NCI-H2196 treated with DMSO at 0.1 percent for 48 hours (cell line): ENCODE data around the gene FUCA1.
"Not testable (repeated sequence)": the region's sequence is repeated elsewhere in the genome, so short reads cannot be mapped to it uniquely, and the experiment has no call there.

Source experiments
- DNase-seq: peaks from one replicate; lab custom pipeline; 2025; ENCODE audit not compliant: unreplicated experiment; lab: John Stamatoyannopoulos, UW

FUCA1 gene

DNA sequence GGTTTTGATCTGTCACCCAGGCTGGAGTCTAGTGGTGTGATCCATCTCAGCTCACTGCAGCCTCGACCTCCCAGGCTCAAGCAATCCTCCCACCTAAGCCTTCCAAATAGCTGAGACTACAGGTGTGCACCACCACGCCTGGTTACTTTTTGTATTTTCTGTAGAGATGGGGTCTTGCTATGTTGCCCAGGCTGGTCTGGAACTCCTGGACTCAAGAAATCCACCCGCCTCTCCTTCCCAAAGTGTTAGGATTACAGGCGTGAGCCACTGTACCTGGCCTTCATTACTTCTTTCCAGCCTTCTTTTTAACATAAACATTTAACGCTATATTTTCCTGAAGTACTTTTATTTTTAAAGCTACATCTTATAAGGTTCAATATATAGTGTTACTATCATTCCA lies 24.4 kb downstream of the FUCA1 start:
- DNase-seq, result no peak

DNA sequence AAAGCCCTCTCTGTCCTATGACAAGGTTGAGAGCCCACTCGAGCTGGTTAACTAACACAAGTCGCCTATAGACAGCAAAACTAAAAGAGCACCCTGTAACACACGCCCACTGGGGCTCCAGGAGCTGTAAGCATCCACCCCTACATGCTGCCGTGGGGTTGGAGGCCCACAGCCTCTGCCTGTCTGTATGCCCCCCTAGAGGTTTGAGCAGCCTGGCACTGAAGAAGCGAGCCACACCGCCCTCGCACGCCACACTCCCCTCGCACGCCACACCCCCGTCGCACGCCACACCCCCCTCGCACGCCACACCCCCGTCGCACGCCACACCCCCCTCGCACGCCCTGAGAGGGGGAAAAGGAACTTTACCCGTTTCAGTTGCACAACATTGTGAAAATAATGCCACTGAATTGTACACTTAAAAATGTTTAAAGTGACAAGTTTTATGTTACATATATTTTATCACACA lies 29.7 kb downstream of the FUCA1 start:
- DNase-seq, result no peak

DNA sequence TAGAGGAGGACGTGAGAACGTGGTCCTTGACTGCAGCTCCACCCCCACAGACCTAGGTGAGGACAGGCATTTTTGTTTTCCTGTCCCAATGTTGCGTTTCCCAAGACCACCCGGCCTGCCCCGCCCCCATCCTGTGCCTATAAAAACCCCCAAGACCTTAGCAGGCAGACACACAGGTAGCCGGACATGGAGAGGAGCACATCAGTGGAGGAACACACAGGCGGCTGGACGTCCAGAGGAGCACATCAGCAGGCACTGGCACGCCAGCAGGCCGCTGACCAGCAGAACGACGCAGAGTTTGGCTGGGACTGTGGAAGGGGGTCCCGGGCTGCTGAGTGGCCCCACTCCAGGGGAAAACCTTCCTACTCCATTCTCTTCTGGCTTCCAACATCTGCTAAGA lies 30.2 kb downstream of the FUCA1 start:
- DNase-seq, result no peak

DNA sequence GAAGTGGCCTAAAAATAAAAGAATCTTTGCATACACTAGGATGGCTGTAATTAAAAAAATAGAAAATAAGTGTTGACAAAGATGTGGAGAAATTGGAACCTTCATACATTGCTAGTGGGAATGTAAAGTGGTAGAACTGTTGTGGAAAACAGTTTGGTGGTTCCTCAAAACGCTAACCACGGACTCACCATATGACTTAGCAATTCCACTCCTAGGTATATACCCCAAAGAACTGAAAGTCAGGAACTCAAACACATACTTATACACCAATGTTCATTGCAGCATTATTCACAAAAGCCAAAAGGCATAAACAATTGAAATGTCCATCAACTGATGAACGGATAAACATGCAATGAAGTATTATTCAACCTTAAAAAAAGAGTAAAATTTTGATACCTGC lies 32.1 kb downstream of the FUCA1 start:
- DNase-seq, result no peak

DNA sequence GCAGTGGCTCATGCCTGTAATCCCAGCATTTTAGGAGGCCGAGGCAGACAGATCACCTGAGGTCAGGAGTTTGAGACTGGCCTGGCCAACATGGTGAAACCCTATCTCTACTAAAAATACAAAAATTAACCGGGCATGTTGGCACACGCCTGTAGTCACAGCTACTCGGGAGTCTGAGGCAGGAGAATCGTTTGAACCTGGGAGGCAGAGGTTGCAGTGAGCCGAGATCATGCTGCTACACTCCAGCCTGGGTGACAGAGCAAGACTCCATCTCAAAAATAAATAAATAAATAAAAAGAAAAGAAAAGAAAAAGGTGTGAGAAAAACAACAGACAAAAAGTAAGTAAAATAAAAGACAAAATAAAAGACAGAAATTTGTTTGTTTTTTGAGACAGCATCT lies 33.9 kb downstream of the FUCA1 start:
- not testable (repeated sequence) for DNase-seq

DNA sequence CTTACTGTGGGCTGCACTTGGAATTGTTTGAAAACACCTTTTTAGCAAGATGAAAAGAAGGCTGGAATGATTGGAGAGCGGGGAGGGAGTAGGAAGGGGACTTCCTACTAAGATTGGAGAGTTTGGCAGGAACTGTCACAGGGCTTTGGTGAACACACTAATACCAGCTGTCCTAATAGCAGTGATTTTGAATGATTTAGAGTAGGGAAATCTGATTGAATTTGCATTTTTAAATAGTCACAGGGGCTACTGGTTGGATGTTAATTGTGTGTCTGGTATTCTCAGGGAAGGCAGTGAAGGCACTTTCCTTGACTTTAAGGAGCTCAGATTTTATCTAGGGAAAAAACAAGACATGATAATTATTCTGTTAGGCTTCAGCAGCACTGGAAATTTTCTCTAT lies 40.4 kb downstream of the FUCA1 start:
- no peak for DNase-seq

DNA sequence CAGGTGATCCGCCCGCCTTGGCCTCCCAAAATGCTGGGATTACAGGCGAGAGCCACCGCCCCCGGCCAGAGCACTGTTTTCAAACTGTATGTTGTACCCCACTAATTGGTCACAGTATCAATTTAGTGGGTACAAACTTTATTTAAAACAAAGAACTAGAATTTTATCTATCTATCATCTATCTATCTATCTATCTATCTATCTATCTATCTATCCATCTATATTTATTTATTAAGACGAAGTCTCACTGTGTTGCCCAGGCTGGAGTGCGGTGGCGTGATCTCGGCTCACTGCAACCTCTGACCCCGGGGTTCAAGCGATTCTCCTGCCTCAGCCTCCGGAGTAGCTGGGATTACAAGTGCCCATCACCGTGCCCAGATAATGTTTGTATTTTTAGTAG lies 41.5 kb downstream of the FUCA1 start:
- not testable (repeated sequence) for DNase-seq

DNA sequence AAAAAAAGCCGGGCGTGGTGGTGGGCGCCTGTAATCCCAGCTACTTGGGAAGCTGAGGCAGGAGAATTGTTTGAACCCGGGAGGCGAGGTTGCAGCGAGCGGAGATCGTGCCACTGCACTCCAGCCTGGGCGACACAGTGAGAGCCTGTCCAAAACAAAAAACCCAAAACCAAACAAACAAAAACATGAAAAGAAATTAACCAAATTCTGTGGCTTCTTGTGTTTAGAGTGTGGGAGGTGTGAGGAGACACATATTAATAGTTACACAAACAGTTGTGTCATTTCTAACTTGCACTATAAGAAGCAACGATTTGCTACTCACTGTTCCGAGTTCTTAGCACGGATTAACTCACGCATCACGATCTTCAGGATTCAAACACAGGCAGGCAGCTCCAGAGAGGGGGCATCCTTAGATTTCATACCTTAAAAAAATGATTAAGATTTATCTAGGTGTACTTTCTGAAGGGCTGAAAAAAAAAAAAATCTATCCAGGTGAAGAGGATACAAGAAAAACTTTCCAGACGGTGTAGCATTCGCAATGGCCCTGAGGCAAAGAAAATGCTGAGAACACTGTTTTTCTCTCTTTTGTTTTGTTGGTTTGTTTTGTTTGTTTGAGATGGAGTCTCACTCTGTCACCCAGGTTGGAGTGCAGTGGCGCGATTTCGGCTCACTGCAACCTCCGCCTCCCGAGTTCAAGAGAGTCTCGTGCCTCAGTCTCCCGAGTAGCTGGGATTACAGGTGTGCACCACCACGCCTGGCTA lies 42.1 kb downstream of the FUCA1 start:
- no peak for DNase-seq

DNA sequence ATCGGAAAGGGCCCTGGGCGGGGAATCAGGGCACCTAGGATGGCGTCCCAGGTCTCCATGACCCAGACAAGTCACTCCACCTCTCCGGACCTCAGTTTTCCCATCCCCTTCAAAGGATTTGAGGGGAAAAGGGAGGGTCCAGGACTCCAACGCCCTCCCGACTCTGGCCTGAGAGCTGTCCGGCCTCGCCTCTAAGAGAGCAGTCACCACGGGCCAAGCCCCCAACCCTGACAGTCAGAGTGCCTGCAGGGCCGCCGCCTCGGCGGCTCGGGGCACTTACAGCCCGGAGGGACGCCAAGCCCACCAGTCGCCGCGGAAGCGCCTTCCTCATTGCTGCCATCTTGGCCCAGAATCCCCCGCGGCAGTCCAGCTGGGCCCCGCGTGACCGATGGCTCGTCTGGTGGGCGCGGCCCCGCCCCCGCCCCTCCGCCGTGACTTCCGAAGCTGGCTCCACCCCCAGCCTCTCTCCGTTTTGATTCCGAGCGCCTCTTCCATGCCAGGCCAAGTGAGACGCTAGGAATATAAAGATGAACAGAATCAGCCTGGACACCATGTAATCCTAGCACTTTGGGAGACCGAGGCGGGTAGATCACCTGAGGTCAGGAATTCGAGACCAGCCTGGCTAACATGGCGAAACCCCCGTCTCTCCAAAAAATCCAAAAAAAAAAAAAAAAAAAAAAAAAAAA lies 42.9 kb downstream of the FUCA1 start, which contains the start of gene HMGCL:
HMGCL (minus strand) TSS at position 354 of the 686 bp plus-strand sequence; CDS start at position 340, 14 bp downstream.
- peak; percentile 83 for DNase-seq

DNA sequence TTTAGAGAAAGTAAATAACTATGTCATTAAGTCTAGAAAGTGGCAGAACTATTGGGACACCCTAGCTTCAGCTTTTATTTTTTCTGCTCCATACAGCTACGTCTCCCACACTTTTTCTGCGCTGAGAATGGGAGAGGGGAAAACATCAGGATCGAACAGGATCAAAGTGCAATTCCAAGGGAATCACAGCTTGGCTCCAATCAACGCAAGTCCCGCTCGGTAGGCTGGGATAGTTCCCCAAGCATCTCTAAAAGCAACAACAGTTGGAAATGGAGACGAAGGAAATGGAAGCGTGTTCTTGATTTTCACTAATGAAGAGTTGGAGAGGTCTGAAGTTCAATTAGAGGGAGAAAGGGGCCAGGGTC lies 43.4 kb downstream of the FUCA1 start:
- DNase-seq, result no peak

DNA sequence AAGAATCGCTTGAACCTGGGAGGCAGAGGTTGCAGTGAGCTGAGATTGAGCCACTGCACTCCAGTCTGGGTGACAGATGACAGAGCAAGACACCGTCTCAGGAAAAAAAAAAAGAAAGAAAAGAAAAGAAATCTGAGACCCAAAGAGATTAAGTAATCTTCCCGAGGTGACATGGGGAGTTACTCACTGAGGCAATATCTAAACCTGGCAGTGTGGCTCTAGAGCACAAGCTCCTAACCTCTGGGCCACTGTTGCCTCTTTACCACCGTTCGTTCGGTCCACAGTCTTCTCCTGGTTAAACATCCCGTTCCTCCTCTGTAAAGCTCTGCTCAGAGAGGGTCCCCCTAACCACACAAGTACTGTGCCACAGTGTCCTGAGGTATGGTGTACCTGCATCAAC lies 44.3 kb downstream of the FUCA1 start:
- DNase-seq, result no peak

DNA sequence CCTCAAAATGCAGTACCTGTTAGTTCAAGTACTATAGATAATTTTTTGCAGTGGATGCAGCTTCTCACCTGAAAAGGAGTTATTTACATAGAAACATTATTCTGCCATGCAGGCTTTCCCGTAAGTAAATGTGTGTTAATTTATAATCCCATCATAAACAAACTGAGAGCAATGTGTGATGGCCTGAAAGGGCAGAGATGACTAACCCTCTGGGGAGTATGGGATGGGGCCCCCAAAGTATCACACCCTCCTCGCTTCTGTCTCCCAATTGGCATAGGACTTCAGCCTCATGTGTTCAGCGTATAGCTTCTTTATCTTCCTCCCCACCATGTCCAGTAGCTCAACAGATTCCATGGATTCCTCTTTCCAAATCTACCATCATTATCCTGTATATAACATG lies 50.5 kb downstream of the FUCA1 start:
- no peak for DNase-seq

DNA sequence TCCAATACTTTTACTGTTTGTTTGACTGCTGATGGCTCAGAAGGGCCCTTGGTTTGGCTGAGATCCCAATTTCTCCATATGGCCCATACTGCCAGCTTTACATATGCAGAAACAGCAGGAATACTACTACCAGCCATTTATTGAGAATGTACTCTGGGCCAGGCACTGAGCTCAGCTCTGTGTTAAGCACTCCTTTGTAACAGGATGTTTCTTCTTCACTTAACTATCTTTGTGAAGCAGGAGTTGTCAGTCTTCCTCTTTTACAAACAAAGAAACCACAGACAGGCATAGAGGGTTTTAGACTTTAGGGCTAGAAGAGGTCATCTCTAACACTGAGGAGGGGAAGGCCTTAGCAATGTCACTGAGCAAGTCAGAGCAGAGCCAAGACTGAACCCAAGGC lies 51.2 kb downstream of the FUCA1 start:
- DNase-seq, result no peak

DNA sequence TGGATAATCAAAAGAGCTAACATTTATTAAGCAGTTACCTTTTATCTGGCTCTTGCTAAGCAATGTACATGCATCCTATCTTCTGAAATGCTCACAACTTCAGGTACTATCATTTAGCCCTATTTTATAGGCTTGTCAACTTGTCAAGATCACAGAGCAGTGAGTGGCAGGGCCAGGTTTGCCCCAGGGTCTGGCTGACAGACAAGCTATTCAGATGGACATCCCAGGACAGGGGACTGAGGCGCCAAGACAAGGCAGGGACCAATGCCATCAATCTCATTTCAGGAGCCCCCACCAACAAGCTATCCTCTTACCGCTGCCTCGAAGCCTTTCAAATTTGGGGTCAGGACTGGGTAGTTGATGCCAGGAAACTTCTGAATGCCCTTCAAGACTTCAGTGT lies 51.7 kb downstream of the FUCA1 start:
- no peak for DNase-seq

DNA sequence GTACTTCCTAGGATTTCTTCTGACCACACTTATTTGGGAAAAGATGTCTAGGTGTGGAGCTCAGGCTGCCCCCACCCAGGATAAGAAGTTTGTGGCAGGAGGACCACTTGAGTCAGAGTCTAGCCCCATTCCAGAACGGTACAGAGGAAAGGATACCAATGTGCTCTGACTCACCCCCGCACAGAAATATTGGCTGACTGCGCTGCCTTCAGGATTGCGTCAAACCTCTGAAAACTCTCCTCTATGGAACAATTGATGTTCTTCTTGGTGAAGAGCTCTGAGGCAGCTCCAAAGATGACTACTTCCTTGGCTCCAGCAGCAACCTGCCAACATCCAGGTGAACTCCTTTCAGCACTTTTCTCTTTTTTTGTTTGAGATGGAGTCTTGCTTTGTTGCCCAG lies 54.1 kb downstream of the FUCA1 start:
- no peak for DNase-seq

DNA sequence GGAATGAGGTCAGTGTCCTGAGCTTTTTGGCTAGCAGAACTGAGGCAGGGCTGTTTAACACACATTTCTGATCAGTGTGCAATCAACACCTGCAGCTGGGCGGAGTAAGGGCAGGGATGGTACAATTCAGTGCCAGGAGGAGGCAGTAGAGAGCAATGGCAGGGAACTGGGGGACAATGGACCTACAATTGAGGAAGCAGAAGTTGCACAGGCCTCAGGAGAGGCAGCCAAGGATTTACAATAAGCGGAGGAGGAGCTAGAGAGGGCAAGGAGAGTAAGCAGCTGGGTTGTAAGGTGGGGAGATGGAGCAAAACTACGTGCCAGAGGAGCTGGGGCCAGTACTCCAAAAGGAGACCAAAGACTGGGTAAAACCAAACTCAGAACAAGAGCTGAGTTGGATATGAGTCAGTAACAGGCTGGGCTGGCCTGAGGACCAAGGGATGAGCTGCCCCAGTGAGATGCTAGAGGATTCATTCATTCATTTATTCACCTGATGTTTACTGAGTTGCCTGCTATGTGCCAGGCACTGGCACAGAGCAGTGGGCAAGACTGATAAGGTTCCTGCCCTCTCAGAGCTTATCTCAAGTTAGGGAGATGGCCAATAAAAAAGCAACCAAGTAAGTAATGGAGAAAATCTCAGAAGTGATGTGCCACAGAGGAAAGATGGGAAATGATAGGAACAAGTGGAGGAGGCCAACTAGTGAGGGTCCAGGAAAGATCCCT lies 57.1 kb downstream of the FUCA1 start:
- no peak for DNase-seq

DNA sequence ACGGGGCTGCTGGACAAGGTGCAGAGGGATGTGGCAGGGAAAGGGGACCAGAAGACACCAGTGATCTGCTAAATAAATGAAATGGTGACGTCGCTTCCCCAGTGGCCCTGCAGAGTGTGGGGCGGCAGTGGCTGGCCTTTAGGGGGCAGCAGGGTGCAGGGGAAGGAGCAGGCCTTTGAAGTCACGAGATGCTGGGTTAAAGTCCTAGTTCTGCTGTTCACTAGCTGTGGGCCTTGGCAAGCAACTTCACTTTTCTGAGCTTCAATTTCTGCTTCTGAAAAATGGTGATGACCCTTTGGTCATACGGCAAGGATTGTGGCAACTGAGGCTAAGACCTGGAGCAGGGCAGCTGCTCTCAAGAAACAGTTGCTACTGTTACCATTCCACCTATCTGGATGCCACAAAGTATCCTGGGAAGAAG lies 58.3 kb downstream of the FUCA1 start:
- peak; percentile 51 for DNase-seq

DNA sequence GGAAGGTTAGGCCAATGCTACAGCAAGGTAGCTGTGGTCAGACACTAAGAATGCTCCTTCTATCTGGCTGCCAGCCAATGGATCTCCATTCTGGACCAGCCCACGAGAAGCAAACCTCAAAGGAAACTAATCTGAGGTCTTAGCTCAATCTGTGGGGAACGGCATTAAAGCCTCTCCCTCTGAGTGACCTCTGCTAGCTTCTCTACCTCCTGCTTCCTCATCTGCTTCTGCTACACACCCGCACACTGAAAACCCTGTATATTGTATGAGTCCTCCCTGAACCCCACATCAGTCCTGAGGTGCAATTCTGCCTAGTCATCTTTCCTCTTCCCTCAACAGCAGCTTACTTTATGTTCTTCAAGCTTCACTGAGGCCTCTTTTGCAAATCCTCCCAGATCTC lies 60.6 kb downstream of the FUCA1 start:
- DNase-seq, result no peak

DNA sequence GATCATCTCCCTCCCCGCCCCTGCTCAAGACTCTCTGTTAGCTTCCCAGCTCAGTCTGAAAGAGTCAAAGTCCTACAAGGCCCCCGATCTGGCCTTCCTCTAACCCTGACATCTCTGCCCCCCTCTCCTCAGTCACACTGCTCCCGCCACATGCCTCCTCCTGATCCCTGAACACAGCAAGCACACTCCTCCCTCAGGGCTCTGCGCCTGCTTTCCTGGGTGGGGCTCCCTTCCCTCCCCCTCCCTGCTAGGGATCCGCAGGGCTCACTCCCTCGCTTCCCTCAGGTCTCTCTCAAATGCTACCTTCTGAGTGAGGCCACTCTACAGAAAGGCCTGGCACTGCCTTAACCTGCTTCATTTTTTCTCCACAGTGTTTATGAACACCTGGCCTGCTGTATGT lies 61.8 kb downstream of the FUCA1 start:
- no peak for DNase-seq

DNA sequence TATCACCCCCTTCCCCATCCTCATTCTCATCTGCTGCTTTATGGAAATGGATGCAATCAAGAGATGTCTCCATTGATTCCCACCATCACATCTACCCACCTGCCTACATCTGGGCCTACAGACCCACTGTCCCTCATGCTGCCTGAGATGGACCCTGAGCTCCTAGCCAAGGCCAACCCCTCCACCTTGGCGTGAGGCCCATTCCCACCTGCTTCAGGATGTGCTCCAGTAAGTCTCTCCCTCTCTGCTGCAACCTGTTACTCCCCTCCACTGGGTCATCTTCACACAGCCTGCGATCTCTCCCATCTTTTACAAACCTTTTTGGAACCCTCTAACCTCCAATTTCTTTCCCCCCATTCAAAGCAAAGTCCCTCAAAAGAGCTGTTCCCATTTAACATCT lies 63.1 kb downstream of the FUCA1 start:
- DNase-seq, result no peak

DNA sequence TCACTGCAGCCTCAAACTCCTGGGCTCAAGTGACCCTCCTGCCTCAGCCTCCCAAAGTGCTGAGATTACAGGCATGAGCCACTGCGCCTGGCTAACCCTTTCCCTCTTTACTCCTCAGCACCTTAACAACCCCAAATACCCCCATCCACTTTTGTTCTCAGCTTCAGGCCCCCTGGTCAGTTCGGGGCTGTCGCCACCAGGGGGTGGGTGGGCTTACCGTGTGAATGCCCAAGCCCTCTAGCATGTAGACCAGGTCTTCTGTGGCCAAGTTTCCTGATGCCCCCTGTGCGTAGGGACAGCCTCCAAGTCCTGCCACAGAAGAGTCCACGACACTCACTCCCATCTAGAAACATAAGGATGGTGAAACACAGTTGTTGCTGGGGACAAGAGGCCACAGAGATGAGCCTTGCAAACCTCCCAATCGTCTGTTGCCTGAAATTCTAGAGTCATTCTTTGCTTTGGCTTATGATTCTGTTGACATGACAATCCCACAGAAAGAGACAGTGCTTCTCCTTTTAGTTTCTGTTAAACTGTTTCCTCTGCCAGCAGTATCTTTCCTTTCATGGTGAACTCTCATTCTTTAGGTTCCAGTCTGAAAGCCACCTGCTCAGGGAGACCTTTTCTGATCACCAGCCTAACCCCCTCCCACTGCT lies 63.8 kb downstream of the FUCA1 start:
- DNase-seq, result no peak
